HG03280 (cell line): ENCODE results near the gene RNASE7.
"Not testable (repeated sequence)": the region's sequence is repeated elsewhere in the genome, so short reads cannot be mapped to it uniquely, and the experiment has no call there.

Experiments used
- ATAC-seq: cut with Tn5 transposase; IDR thresholded peaks from one replicate; pipeline ENCODE4 v1.9.1; 2021; ENCODE audit warnings: mild to moderate bottlenecking, moderate library complexity; ENCODE audit not compliant: unreplicated experiment

RNASE7 gene

DNA sequence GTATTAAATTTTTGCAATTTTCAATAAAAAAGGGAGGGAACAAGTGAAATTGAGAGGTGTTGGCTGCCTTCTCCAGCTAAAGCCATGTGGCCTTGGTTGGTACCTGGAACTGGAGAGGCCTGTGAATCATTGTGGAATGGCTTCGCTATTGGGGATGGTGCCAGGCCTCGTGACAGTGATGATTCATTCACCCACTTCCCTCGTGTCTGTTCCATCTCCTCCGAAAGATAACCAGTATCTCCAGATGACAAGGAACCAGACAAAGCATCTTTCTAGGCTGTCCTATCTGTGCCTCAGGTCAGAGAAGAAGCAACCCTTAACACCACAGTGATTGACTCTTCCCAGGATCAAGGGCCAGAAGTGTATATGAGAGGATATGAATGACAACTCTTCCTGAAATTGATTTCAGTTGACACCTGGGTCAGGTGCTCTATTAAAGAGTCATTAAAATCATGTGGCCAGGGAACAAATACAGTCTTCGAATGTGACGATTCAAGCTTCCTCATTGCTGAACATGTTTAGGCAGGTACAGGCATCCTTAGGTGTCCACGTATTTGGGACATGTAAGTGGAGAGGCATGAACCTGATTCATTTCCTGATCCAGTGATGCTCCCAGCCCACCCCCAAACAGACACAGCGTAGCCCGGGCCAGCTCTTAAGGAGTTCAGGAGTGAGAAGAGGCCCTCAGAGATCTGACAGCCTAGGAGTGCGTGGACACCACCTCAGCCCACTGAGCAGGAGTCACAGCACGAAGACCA lies at the start of gene RNASE7:
Gene RNASE7 (plus strand): TSS at position 687 of the 758 bp plus-strand sequence. CDS start 631 bp downstream, outside the sequence.
- no peak for ATAC-seq

DNA sequence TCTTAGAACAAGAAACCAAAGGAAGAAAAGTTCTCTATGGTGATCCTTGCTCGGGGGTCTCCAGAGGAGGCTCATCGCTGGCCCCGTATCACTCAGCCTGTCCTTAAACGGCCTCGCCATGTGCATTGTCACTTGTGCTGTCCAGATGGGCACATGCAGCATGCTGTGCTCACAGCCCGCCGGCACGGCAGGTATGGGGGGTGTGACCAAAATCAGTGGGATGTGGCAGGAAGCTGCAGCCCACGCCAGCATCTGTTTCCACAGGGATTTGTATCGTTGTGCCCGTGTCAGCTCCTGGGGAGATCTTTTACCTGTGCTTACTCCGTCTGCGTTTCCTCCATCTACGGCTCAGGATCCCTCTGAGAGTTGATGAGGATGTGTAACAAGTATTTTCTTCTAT lies 45.6 kb upstream of the RNASE7 start:
- ATAC-seq: no peak

- no peak for ATAC-seq
Observed at GRCh38 chr14:20997115-20997514, 45.0 kb upstream of the RNASE7 start.

DNA sequence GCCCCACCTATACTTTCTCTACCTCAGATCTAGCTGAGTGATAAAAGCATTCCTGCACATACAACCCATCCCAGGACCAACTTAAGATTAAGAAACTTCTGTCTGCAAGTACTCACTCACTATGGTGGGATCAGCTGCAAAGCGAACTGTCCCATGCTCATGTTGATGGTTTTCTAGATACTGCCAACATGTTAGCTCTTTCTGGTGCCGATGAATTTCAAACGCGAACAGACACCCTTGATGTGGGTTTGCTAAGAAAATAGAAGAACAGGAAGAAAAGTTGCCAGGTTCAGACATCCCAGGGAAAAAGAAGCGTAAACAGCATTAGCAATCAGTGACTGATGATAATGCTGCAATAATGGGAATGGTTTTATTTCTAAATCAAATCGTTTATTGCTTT lies 44.6 kb upstream of the RNASE7 start:
- ATAC-seq: no peak

GRCh38 chr14:20998139-20998538 lies 44.0 kb upstream of the RNASE7 start:
- no peak for ATAC-seq

DNA sequence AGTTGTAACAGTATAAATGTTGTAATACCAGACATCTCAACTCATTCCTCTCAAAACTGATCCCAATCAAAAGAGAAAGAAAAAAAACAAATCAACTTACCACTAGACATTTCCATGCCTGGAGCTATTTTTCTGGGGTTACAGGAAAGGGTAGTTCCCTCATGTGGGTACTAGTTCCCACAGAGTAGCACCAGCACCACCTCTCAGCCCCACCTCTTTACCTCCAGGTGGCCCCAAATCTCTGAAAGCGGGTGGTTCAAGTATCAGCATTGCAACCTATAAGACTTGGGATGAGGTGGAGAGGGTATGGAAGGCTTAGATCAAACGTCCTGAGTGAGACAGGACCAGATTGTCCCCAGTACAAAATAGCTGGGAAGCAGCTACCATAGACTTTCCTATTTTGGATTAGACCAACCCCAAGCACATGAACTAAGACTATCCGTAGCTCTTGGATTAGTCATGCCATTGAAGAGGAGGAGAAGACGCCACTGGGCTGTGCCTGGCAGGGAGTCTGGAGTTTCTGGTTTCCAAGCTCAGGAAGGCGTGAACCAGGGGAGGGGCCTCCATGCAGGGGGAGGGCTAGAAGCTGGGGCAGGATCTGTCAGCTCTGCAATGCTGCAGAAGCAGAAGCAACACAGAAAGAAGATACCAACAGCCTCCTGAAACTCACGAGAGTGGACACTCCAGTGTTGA lies 43.3 kb upstream of the RNASE7 start, which contains the start of gene SLC39A2:
Gene SLC39A2 (plus strand): TSS at position 620 of the 693 bp plus-strand sequence. CDS start 154 bp downstream, outside the sequence.
- ATAC-seq: no peak

DNA sequence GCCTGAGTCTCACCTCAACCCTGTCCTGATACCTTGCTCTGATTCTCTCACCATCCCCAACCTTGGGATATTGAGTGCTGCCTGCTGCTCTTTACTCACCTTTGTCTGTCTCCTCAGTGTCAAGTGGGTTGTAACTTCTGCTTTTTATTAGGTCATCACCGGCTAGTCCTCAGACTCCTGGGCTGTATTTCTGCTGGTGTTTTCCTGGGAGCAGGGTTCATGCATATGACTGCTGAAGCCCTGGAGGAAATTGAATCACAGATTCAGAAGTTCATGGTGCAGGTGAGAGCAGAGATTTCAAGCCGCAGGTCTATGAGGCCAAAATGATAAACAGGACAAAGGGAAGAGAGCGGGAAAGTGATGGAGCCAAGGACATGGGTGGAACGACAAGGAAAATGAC lies 42.6 kb upstream of the RNASE7 start:
- no peak for ATAC-seq

GRCh38 chr14:21001218-21001617 lies 40.9 kb upstream of the RNASE7 start:
- ATAC-seq: no peak

GRCh38 chr14:21003788-21004346 lies 38.3 kb upstream of the RNASE7 start:
- ATAC-seq: no peak

DNA sequence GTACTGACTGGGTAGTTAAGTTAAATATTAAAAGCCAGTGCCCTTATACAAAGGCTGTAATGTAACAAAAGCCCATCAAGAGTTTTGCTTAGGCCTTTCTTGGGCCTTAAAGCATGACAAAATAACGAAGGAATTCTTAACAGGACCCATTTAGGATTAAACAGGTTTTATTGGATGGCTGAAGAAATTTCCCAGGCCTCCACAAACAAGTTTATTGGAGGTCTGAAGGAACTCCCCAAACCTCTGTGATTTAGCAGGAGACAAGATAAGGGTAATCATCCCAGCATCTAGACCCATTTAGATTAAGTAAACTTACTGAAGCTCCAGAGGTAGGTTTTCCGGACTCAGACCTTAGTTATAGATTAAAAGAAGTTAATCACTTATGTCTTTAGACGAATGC lies 32.4 kb upstream of the RNASE7 start:
- ATAC-seq: not testable (repeated sequence)

- no peak for ATAC-seq
Observed at GRCh38 chr14:21011136-21011535, 31.0 kb upstream of the RNASE7 start.

DNA sequence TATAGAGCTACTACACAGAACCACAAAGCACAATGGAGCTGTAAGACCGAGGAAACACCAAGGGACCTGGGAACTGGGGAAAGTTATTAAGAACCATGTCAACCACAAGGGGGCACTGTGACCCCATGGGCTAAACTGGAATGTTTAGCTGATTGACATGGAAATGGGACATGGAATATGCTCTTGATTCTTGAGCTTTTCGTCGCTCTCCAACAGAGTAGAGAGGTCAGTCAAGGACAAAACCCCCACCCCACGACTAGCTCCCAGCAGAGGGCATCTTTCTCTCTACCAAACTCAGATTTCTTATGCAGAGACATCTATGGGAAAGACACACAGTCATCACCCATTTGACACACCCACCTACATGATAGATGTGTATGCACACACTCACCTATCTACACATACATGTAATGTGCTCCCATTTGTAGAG lies 27.4 kb upstream of the RNASE7 start:
- ATAC-seq: no peak

- no peak for ATAC-seq
Observed at GRCh38 chr14:21015312-21015711, 26.9 kb upstream of the RNASE7 start.

DNA sequence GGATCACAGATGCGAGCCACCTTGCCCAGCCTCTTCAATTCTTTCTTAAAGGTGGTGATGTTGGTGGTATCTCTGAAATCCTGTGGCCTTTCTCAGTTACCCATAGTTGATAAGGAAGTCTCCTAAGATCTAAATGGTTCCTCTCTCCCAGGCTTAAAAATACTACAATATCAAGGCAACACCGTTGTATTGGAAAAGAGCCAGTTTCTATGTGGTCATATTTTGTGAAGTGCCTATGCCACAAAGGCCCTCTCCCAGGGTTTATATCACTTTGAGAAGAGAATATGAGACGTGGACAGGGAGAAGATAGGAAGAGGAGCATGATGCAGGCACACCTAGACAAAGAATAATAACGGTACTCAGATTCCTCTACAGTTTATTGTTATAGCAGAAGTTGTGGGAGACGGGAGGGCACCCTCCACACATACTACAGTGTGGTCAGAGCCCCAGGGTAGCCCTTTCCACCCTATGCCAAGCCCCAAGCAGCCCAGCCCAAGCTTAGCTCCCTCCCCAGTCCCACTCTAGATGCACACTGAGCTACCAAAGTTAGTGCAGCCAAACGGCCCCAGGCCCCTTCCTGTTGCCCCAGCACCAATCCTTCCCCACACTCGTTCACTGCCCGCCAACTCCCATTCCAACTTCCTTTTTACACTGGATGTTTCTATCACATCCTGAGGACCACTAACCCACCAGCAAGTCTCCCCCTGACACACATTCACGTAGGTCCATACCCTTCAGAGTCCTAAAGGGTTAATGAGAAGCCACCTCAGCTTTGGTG lies 25.6 kb upstream of the RNASE7 start:
- ATAC-seq: no peak

GRCh38 chr14:21017528-21018245 lies 24.5 kb upstream of the RNASE7 start:
- ATAC-seq: no peak

DNA sequence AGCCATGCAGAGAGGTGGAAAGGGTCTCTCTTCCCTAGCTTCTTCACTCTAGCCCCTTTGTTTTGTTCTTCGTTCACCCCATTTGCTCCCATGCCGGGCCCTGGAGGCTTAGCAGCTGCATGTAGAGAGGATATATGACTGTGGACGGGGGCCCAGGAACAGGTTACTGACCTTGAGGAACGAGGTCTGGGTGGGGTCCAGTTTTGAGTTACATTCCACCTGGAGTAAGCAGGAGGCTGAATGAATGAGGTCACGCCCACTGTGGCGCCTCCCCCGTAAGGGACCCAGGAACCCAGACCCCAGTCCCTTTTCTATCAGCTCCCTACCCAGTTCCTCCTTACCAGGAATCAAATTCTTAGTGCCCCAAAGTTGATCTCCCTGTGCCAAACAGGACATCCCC lies 23.9 kb upstream of the RNASE7 start:
- ATAC-seq: no peak

- ATAC-seq: no peak
Observed at GRCh38 chr14:21018781-21019180, 23.4 kb upstream of the RNASE7 start.

- ATAC-seq: no peak
Observed at GRCh38 chr14:21019366-21019765, 22.8 kb upstream of the RNASE7 start.

GRCh38 chr14:21020977-21021545 lies 21.1 kb upstream of the RNASE7 start:
- ATAC-seq: no peak

GRCh38 chr14:21022686-21023085 lies 19.5 kb upstream of the RNASE7 start:
- ATAC-seq: no peak
